SU-DHL-6 (cell line): ENCODE measurements around the gene ZFAND3.

ENCODE experiments used
- EZH2phosphoT487 ChIP-seq: fragments of 200-600 bp; sonication (generic), shearing (Covaris generic); conservative IDR thresholded peaks from 2 replicates; pipeline ENCODE4 v1.6.1; 2018; ENCODE audit warnings: mild to moderate bottlenecking, antibody characterized with exemption, low read length, moderate library complexity, mixed read lengths
- TF ChIP-seq, protein P1 (sequence below): fragments of 200-600 bp; sonication (generic); IDR thresholded peaks from one replicate; pipeline ENCODE4 v1.5.1; 2017; ENCODE audit warnings: antibody characterized with exemption, mild to moderate bottlenecking, low read length, moderate library complexity; ENCODE audit not compliant: insufficient read depth, poor library complexity, severe bottlenecking

DNA sequence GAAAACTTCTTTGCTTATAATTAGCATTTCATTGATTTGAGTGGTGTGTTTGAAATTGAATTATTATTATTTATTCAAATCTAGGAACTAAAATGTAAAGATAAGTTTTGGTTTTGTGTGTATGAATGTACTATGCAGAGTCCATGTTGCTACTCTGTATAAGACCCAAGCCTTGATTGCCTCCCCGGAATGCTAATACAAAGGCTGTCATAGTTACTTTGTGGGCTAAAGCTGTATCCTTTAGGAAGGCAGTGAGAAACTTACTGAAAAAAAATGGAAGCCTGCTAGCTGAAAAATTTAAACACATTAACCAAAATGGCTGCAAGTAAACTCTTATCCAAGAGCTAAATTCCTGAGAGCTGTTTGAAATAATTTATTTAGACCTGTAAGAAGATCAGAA lies 213.3 kb downstream of the ZFAND3 start:
- TF ChIP-seq, protein P1, sequence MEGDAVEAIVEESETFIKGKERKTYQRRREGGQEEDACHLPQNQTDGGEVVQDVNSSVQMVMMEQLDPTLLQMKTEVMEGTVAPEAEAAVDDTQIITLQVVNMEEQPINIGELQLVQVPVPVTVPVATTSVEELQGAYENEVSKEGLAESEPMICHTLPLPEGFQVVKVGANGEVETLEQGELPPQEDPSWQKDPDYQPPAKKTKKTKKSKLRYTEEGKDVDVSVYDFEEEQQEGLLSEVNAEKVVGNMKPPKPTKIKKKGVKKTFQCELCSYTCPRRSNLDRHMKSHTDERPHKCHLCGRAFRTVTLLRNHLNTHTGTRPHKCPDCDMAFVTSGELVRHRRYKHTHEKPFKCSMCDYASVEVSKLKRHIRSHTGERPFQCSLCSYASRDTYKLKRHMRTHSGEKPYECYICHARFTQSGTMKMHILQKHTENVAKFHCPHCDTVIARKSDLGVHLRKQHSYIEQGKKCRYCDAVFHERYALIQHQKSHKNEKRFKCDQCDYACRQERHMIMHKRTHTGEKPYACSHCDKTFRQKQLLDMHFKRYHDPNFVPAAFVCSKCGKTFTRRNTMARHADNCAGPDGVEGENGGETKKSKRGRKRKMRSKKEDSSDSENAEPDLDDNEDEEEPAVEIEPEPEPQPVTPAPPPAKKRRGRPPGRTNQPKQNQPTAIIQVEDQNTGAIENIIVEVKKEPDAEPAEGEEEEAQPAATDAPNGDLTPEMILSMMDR, result no peak
- no peak for TF ChIP-seq EZH2phosphoT487
